ENCODE results near the gene CENPK. TPM values are rescaled to one million over a fixed set of nuclear protein-coding genes. Genes with fewer than 3 reads are reported as not detected.

Gene CENPK
- total and polyA plus RNA-seq, 2 of the 8 experiments (the other 6 are each of a cell fraction or from before 2014, with no cell fraction given), result 13.3 to 50.9 TPM

DNA sequence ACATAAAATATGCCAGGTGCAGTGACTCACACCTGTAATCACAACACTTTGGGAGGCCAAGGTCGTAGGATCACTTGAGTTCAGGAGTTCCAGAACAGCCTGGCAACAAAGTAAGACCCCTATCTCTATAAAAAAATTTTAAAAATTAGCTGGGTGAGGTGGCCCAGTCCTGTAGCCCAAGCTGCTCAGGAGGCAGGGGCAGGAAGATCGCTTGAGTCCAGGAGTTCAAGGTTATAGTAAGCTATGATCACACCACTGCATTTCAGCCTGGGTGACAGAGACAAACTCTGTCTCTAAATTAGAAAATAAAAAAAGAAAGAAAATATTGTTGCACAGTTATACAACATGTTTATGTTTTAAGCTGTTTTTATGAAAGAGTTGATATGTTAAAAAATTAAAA is 6.8 kb downstream of the CENPK start (continued):
- TF ChIP-seq, protein P1, sequence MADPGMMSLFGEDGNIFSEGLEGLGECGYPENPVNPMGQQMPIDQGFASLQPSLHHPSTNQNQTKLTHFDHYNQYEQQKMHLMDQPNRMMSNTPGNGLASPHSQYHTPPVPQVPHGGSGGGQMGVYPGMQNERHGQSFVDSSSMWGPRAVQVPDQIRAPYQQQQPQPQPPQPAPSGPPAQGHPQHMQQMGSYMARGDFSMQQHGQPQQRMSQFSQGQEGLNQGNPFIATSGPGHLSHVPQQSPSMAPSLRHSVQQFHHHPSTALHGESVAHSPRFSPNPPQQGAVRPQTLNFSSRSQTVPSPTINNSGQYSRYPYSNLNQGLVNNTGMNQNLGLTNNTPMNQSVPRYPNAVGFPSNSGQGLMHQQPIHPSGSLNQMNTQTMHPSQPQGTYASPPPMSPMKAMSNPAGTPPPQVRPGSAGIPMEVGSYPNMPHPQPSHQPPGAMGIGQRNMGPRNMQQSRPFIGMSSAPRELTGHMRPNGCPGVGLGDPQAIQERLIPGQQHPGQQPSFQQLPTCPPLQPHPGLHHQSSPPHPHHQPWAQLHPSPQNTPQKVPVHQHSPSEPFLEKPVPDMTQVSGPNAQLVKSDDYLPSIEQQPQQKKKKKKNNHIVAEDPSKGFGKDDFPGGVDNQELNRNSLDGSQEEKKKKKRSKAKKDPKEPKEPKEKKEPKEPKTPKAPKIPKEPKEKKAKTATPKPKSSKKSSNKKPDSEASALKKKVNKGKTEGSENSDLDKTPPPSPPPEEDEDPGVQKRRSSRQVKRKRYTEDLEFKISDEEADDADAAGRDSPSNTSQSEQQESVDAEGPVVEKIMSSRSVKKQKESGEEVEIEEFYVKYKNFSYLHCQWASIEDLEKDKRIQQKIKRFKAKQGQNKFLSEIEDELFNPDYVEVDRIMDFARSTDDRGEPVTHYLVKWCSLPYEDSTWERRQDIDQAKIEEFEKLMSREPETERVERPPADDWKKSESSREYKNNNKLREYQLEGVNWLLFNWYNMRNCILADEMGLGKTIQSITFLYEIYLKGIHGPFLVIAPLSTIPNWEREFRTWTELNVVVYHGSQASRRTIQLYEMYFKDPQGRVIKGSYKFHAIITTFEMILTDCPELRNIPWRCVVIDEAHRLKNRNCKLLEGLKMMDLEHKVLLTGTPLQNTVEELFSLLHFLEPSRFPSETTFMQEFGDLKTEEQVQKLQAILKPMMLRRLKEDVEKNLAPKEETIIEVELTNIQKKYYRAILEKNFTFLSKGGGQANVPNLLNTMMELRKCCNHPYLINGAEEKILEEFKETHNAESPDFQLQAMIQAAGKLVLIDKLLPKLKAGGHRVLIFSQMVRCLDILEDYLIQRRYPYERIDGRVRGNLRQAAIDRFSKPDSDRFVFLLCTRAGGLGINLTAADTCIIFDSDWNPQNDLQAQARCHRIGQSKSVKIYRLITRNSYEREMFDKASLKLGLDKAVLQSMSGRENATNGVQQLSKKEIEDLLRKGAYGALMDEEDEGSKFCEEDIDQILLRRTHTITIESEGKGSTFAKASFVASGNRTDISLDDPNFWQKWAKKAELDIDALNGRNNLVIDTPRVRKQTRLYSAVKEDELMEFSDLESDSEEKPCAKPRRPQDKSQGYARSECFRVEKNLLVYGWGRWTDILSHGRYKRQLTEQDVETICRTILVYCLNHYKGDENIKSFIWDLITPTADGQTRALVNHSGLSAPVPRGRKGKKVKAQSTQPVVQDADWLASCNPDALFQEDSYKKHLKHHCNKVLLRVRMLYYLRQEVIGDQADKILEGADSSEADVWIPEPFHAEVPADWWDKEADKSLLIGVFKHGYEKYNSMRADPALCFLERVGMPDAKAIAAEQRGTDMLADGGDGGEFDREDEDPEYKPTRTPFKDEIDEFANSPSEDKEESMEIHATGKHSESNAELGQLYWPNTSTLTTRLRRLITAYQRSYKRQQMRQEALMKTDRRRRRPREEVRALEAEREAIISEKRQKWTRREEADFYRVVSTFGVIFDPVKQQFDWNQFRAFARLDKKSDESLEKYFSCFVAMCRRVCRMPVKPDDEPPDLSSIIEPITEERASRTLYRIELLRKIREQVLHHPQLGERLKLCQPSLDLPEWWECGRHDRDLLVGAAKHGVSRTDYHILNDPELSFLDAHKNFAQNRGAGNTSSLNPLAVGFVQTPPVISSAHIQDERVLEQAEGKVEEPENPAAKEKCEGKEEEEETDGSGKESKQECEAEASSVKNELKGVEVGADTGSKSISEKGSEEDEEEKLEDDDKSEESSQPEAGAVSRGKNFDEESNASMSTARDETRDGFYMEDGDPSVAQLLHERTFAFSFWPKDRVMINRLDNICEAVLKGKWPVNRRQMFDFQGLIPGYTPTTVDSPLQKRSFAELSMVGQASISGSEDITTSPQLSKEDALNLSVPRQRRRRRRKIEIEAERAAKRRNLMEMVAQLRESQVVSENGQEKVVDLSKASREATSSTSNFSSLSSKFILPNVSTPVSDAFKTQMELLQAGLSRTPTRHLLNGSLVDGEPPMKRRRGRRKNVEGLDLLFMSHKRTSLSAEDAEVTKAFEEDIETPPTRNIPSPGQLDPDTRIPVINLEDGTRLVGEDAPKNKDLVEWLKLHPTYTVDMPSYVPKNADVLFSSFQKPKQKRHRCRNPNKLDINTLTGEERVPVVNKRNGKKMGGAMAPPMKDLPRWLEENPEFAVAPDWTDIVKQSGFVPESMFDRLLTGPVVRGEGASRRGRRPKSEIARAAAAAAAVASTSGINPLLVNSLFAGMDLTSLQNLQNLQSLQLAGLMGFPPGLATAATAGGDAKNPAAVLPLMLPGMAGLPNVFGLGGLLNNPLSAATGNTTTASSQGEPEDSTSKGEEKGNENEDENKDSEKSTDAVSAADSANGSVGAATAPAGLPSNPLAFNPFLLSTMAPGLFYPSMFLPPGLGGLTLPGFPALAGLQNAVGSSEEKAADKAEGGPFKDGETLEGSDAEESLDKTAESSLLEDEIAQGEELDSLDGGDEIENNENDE (IDR thresholded peaks at IDR 0.05; ENCODE audit: insufficient replicate concordance, low read length), result no peak
- no peak for TF ChIP-seq CEBPB (IDR thresholded peaks at IDR 0.05; ENCODE audit: low read depth, low read length)

All from H1 (cell line).